Measurements from ENCODE around the gene SBF2. TPM values are rescaled to one million over a fixed set of nuclear protein-coding genes. Genes with fewer than 3 reads are reported as not detected.

Gene SBF2
- polyA plus RNA-seq, 1 donor (not counting 4 experiments of a cell fraction or from before 2014, with no cell fraction given) = 24.5 TPM

DNA sequence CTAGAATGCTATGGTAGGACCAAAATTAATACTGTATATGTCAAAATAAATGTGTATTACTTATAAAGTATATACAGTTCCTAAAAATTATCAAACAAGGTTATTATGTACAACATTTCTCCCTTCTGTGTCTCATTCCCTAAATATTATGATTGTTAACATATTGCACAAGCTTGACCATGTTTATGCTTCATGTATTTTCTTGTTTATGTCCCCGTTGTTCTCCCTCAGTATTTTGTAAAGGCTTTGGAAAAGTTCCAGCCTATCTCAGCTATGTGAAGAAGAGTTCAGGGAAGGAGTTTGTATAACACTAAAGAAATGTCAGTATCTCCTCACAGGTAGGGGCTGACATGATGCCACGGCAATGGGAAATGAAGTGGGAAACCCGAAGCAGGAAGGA lies 30.5 kb upstream of the SBF2 start:
- no peak overlapping the region for H3K27ac ChIP-seq (ENCODE audit: control insufficient read depth, insufficient read depth, low read length)
- no peak overlapping the region for H3K4me2 ChIP-seq (ENCODE audit: control insufficient read depth, extremely low read depth, insufficient read depth, low read depth, low read length)
- H3K27me3 ChIP-seq (ENCODE audit: control insufficient read depth, extremely low read depth, insufficient read depth, low read length) = no peaks in the 10 kb centered on the region
- FAIRE-seq (no peak), DNase-seq (ENCODE audit: low read depth, low spot score) (no peak)
- no peaks in the 10 kb centered on the region for H3K36me3 ChIP-seq (ENCODE audit: control insufficient read depth in 2 of 2, extremely low read depth in 1 of 2, insufficient read depth in 2 of 2, low read length in 2 of 2)
- H3K9me1 ChIP-seq (ENCODE audit: control insufficient read depth, extremely low read depth, insufficient read depth, low read length) = no peaks in the 10 kb centered on the region
- H3K9ac ChIP-seq (ENCODE audit: control insufficient read depth, extremely low read depth, insufficient read depth, low read length) = no peak overlapping the region
- TF ChIP-seq EZH2 (IDR thresholded peaks at IDR 0.05; ENCODE audit: low read length) = no peak
- TF ChIP-seq, protein P1, sequence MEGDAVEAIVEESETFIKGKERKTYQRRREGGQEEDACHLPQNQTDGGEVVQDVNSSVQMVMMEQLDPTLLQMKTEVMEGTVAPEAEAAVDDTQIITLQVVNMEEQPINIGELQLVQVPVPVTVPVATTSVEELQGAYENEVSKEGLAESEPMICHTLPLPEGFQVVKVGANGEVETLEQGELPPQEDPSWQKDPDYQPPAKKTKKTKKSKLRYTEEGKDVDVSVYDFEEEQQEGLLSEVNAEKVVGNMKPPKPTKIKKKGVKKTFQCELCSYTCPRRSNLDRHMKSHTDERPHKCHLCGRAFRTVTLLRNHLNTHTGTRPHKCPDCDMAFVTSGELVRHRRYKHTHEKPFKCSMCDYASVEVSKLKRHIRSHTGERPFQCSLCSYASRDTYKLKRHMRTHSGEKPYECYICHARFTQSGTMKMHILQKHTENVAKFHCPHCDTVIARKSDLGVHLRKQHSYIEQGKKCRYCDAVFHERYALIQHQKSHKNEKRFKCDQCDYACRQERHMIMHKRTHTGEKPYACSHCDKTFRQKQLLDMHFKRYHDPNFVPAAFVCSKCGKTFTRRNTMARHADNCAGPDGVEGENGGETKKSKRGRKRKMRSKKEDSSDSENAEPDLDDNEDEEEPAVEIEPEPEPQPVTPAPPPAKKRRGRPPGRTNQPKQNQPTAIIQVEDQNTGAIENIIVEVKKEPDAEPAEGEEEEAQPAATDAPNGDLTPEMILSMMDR (optimal IDR thresholded peaks at IDR 0.05 in 1 of 3, IDR thresholded peaks at IDR 0.05 in 1 of 3, conservative IDR thresholded peaks at IDR 0.05 in 1 of 3; ENCODE audit: extremely low read depth in 1 of 3, insufficient read depth in 2 of 3, low read length in 3 of 3) = no peak
- peaks cover 14% of the 10 kb centered on the region for H3K4me1 ChIP-seq (ENCODE audit: control insufficient read depth, extremely low read depth, insufficient read depth, low read length)
- H4K20me1 ChIP-seq (ENCODE audit: control insufficient read depth, extremely low read depth, insufficient read depth, low read length) = no peaks in the 10 kb centered on the region
- H3K4me3 ChIP-seq (ENCODE audit: control insufficient read depth in 2 of 3, extremely low read depth in 1 of 3, insufficient read depth in 2 of 3, low read depth in 1 of 3, low read length in 3 of 3) = no peak overlapping the region
- no peak overlapping the region for H2AFZ ChIP-seq (ENCODE audit: control insufficient read depth, low read length)
- no peaks in the 10 kb centered on the region for H3K79me2 ChIP-seq (ENCODE audit: control insufficient read depth, insufficient read depth, low read length)
- dilution Hi-C loops (cut with MboI; ENCODE audit: extremely low pct_ligation_motif_present, low sequenced_read_pairs) = no loop called here
- no peaks in the 10 kb centered on the region for H3K9me3 ChIP-seq (ENCODE audit: control insufficient read depth, low read depth, low read length)

GRCh38 chr11:10323793-10324170 lies 29.8 kb upstream of the SBF2 start:
- Histone ChIP-seq H4K20me1 (ENCODE audit: control insufficient read depth, extremely low read depth, insufficient read depth, low read length) (no peaks in the 10 kb centered on the region), H3K36me3 (ENCODE audit: control insufficient read depth in 2 of 2, extremely low read depth in 1 of 2, insufficient read depth in 2 of 2, low read length in 2 of 2) (no peaks in the 10 kb centered on the region), H3K27me3 (ENCODE audit: control insufficient read depth, extremely low read depth, insufficient read depth, low read length) (no peaks in the 10 kb centered on the region), H3K27ac (ENCODE audit: control insufficient read depth, insufficient read depth, low read length) (no peak overlapping the region), H3K9me3 (ENCODE audit: control insufficient read depth, low read depth, low read length) (no peaks in the 10 kb centered on the region), H3K4me2 (ENCODE audit: control insufficient read depth, extremely low read depth, insufficient read depth, low read depth, low read length) (no peak overlapping the region), H3K79me2 (ENCODE audit: control insufficient read depth, insufficient read depth, low read length) (no peaks in the 10 kb centered on the region), H3K9ac (ENCODE audit: control insufficient read depth, extremely low read depth, insufficient read depth, low read length) (no peak overlapping the region), H3K4me1 (ENCODE audit: control insufficient read depth, extremely low read depth, insufficient read depth, low read length) (peaks cover 12% of the 10 kb centered on the region), H3K9me1 (ENCODE audit: control insufficient read depth, extremely low read depth, insufficient read depth, low read length) (no peaks in the 10 kb centered on the region), H3K4me3 (ENCODE audit: control insufficient read depth in 2 of 3, extremely low read depth in 1 of 3, insufficient read depth in 2 of 3, low read depth in 1 of 3, low read length in 3 of 3) (no peak overlapping the region), H2AFZ (ENCODE audit: control insufficient read depth, low read length) (no peak overlapping the region)
- no peak for TF ChIP-seq EZH2 (IDR thresholded peaks at IDR 0.05; ENCODE audit: low read length)
- TF ChIP-seq, protein P1 (optimal IDR thresholded peaks at IDR 0.05 in 1 of 3, IDR thresholded peaks at IDR 0.05 in 1 of 3, conservative IDR thresholded peaks at IDR 0.05 in 1 of 3; ENCODE audit: extremely low read depth in 1 of 3, insufficient read depth in 2 of 3, low read length in 3 of 3) = no peak
- dilution Hi-C loops (cut with MboI; ENCODE audit: extremely low pct_ligation_motif_present, low sequenced_read_pairs) = no loop called here
- no peak for DNase-seq (ENCODE audit: low read depth, low spot score)
- FAIRE-seq = no peak

Measured in keratinocyte (primary cell).